Cerebellar cortex (tissue), 1 donor: ENCODE data around the gene TAS2R42.

ENCODE experiments used
- DNase-seq: peaks from one replicate; pipeline ENCODE4 v3.0.0-alpha.2; 2015; ENCODE audit warnings: low spot score

The TAS2R42 gene

DNA sequence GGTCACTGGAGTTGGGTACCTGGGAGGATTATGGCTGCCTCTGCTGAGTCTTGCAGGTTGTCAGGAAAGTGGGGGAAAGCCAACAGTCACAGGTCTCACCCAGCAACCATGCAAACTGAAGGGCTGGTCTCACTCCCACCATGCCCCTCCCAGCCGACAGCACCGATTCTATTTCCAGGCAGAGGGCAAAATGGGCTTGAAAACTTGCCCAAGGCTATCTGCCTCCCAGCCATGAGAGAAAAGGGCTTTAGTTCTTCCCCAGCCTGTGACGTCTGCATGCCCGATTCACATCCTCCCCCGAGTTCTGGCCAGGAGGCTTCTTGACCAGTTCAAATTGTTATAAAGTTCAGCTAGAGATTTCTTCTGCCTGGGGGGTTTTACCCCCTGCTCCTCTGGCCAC, 42.4 kb downstream of the TAS2R42 start:
- no peak for DNase-seq

DNA sequence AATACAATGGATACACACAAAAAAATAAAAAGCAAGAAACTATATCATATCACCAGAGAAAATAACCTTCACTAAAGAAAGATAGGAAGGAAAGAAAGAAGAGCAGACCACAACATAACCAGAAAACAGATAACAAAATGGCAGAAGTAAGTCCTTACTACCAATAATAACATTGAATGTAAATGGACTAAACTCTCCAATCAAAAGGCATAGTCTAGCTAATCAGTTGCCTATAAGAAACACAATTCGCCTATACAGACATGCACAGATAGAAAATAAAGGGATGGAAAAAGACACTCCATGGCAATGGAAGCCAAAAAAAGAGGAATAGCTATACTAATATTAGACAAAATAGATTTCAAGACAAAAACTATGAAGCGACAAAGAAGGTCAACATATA, 43.4 kb downstream of the TAS2R42 start:
- no peak for DNase-seq

DNA sequence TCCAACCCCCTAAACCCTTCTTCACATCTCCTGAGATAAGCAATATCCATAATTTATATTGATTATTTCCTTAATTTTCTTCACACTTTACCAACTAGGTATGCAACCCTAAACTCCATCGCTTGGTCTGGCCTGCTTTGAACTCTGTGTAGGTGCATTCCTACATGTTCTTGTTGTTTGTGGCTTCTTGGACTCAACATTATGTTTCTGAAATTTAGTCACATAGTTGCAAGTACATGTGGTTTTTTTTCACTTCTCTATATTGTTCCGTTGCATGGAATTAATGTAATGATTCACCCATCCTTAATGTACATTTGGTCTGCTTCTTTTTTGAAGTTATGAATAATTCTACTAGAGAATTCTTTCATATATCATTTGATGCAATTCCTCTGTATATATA, 50.7 kb downstream of the TAS2R42 start:
- no peak for DNase-seq
